HG02588 (cell line): ENCODE measurements around the gene KCNIP1.

Experiments
- ATAC-seq: cut with Tn5 transposase; IDR thresholded peaks from one replicate; pipeline ENCODE4 v1.9.1; 2021; ENCODE audit warnings: mild to moderate bottlenecking, moderate library complexity; ENCODE audit not compliant: unreplicated experiment

KCNIP1 gene

DNA sequence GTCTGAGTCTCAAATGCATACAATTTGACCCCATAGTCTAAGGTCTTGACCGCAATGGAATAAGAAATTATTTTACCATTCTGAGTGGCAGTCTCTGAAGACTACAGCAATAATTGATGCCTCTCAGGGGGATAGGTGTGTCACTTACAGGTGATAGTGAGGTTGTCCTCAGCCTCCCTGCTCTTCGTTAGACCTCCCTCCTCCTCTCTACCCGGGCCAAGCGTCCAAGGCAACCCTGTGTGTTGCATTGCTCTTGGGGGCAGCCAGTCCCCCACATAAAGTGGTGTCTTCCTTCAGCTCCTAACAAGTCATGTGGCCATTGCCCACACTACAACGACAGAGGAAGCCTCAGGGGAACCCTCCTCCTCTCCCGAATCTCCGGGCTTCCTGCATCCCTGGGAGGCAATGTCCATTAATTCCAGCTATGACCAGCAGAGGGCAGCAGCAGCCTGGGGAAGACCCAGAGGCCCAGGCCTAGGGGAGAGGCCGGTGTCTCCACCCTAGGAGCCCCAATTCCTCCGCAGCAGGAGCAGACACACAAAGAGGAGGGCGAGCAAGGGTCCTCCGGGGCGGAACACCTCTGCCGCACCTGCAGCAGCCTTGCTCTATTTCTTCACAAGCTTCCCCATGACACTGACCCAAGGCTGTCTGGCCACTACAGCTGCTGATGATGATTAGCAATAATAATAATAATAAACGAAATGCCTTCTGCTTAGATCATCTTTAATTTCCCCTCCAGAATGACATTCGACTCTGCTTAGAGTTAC lies 134.8 kb downstream of the KCNIP1 start:
- ATAC-seq = peak; percentile 63

DNA sequence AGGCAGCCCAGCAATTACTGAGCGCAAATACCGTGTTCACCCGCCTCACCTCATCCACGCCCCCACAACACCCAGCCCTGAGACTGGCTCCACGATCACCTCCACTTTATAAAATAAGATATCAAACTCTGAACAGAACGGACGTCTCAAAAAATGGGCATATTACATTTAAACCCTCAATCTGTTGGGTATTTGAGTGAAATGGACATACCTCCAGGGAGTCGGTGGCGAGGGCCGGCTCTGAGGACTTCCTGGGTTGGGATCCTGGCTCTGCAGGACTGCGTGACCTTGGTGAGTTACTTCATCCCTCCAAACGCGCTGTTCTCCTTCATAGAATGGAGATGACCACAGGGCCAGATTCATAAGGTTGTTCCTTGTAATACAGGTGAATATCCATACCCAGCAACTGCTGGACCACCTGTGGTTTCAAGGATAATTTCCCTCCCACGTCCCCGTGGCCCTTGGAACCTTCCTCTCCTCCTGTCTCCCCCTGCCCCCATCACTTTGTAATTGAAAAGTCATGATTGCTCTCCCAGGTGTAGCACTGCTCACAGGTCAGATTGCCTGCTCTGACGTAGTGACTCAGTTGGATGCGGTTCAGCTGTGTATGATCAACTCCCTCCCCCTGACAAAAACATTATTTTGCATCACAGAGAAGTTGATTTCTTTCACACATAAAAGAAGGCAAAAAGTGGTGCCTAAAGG lies 135.6 kb downstream of the KCNIP1 start:
- no peak for ATAC-seq

DNA sequence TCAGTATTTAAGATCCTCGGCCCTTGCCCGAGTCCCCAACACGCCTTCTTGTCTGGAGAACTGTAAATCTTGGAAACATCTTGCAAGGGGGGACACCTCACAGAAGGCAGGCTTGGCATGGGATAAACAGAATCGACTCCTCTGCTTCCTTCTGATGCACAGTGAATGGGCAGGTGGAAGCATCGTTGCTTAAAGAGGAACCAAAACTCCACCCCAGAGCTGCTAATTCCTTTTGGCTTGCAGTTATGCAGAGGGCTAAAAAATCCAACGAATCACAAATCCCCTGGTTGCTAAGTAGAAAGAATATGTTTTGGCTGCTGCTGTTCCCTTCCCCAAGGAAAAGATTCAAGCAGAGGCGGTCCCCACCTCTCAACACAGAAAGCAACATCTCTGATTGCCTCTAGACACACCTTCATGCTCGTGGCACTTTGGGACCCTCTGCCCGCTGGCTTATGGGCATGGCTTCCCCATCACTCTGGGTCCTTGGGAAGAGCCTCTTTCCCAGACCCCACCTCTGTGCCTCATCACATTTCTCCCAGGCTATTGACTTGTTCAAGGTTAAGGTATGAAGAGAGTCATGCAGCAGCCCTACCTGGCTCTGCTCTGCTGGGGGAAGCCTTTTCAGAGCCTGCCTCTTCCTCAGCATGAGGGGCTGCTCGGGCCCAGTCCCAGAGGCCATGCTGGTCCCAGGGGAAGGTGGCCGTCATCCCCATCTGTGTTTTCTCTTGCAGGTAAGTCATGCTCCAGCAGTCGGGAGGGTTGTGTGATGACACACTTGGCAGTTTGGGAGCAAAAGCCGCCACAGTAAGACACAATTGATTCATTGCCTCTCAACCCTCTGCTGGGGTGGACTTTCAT lies 137.1 kb downstream of the KCNIP1 start:
- no peak for ATAC-seq

DNA sequence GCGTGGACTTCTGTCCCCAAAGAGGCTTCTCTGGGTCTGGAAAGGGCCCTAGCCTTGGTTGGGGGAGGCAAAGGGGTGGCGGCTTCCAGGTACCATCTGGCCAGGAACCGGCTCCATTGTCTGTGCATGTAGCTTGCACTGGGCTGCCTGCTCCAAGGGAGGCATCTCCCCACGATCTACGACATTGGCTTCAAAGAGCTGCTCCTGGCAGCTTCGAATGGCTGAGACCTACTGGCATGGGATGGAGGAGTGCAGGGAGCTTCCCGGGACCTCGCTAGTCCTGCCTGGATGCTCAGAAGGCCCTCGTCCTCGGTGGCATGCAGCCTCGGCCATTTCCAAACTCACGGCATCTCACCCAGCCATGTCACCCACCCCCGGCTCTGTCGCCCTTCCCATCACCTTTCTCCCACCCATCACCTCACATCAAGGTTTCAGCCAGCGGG lies 137.8 kb downstream of the KCNIP1 start:
- no peak for ATAC-seq

DNA sequence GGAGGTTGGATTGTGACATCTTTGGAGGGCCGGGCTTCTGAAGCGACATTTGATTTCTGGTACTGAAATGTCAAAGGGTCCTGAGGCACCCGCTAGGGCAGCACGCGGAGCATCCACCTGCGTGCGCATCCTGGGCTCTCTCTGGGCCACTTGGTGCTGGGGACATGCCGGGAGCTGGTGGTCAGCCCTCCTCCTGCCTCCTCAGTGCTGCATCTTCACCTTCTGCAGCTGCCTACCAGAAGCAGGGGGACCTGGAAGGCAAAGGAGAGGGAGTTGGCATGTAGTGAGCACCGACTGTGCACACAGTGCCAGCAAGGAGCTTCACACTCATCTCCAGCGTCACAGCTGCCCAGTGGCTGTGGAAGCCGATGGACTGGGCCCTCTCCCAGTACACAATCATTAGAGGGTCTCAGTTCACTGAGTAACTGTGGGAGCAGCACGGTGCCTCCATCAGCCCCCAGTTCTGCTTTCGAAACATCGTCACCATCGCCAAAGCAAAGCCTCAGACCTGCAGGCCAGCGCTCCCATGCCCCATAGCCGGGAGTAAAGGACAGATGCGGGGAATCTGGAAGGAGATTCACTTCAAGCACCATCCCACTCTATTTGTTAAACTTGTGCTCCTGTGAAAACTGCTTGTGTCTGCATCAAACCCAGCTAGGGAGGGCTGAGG lies 138.4 kb downstream of the KCNIP1 start:
- ATAC-seq = no peak

DNA sequence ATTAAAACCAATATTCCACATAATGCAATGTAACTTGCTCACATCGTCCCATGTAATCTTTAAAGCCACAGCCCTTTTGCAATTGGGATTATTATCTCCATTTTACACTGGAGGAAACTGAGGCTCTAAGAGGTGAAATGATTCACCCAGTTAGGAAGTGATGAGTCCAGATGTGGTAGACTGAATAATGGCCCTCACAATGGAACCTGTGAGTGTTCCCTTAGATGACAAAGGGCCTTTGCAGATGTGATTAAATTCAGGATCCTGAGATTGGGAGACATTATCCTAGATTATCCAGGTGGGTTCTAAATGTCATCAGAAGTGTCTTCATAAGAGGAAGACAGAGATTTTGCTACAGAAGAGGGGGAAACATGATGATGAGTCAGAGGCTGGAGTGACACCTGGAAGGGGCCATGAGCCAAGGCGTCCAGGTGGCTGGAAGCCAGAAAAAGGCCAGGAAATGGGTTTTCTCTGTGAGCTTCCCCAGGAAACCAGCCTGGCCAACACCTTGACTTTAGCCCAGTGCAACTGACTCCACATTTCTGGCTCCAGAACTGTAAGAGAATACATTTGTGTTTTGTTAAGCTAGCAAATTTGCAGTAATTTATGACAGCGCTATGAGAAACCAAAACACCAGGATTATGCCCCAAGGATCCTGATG lies 139.1 kb downstream of the KCNIP1 start:
- no peak for ATAC-seq

DNA sequence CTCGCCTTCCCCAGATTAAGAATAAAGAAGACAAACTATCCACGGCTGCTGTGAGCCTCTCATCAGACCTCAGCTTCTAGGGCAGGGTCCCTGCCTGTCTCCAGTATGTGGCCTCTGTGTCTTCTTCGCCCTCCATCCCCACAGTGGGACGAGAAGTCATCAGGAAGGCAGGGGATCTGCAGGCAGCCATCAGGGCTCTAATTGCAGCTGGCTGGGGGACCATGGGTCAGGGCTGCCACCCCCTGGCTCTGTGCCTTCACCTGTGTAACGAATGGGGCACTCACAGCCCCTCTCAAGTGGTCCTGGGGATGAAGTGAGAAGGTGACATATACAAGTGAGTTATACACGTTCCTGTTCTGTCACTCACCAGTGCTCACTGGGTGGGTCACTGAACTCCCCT lies 139.8 kb downstream of the KCNIP1 start:
- no peak for ATAC-seq

DNA sequence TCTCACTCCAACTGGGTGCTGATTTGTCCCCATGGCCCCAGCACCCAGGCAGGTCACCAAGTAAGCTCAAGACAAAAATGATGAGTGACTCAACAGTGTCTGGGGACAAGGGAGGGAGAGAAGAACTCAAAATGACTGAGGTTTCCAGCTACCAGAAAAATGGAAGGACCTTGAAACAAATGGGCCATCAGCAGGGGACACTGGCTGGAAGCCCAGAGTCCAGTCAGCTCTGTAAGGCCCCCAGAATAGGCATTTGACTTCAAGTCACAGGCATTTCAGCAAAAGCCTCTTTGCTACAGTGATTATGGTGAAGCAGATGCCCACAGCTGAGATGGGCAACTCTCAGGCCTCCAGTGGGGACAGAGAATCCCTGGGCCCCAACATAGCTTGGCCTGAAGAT lies 140.7 kb downstream of the KCNIP1 start:
- no peak for ATAC-seq

DNA sequence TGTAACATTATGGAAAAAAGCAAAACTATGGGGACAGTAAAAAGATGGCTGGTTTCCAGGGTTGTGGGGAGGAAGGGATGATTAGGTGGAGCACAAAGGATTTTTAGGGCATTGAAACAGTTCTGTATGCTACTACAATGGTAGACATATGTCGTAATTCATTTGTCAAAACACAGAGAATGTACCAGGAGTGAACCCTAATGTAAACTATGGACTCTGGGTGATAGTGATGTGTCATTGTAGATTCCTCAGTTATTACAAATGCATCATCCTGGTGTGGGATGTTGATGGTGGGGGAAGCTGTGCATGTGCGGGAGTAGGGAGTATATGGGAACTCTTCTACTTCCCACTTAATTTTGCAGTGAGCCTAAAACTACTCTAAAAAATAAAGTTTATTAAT lies 144.7 kb downstream of the KCNIP1 start:
- no peak for ATAC-seq

DNA sequence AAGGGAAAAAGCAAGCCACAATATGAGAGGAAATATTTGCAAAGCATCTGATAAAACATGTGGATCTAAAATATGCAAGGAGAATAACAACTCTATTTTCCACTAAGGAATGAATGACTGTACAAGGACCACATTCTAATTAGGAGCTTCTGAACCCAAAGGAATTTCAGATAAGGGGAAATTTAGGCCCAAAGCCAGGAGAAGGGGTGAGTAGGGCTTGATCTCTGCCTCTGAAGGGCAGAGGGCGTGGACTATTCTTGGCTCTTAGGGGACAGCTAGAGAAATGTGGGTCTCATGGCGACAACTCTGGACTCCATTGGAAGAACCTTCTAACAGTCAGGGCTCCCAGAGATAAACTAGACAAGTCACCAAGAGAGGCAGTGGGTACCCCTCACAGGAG lies 147.0 kb downstream of the KCNIP1 start:
- no peak for ATAC-seq

DNA sequence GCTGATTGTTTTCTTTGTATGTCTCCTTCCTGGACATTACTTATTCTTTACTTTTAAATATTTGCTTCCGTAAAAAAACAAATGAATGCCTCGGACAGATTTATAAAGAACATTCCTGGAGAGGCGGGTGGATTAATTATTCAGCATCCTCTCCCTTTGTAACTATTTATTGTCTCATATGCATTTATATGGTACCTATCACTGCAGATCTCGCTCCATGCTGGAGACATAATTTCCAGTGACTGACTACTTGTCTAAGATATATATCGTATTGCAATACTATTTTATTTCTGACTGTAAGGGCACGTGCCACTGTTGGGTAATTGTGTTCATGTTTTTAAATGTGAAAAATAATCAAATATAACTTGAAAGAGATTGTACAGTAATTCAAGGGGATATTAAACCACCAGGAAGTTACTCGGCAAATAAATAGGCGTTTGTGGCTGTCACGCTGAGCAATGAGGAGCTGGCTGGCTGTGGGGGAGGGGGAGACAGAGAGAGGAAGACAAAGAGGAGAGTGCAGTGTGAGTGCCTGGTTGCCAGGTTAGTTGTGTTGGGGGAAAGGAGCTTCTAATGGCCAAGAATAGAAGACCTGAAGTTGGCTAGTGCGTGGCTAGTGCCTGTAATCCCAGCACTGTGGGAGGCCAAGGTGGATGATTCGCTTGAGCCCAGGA lies 147.9 kb downstream of the KCNIP1 start:
- no peak for ATAC-seq

DNA sequence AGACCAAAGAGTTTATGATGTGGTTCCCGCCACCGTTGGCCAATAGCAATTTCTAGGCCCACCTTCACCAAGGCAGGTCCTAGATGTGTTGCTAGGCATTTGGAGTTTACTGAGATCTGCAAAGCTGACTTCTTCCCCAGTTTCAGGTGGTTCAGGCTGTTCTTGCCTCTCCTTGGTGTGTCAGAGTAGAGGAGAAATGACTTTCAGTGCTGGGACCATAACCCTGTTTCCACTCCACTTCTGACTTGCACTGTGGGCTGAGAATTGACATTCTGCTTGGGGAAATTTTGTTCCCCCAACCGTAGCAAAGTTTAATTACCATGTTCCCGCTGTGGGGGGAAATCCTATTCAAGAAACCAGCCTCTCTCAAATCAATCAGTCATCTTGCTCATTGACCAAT lies 151.7 kb downstream of the KCNIP1 start:
- no peak for ATAC-seq

DNA sequence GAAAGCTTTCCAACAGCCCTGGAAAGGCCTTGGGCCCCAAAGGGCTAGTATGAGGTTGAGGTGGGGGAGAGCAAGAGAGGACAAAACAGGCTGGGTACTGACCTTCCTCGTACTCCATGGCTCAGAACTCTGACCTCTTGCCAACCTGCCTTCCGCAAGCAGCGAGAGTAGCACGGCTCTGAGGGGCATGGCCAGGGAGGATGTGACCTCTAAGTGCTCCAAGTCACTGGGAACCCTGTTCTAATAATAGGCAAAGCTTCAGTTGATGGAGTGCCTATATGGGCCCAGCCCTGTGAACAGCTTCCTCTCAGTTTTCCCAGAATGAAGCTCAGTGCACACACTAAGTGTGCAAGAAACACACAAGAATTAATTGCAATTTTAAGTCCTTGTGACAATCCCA lies 152.1 kb downstream of the KCNIP1 start:
- ATAC-seq = no peak

DNA sequence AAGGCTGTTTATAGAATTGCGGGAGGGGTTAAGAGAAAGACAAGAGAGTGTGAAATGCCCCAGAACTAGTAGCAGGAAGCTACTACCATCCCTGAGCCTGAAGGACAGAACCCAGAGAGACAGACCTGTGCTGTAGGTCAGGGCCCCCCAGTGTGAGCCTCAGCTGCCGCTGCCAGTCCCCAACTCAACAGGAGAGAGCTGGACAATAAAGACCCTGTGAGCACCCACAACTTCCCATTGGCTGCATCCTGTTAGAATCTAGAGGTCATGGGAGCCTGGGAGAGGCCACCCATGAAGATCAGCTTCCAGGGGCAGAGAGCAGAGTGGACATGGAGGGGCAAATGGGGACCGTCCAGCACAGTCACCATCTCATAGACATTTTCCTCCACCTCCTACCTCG lies 152.5 kb downstream of the KCNIP1 start:
- no peak for ATAC-seq

DNA sequence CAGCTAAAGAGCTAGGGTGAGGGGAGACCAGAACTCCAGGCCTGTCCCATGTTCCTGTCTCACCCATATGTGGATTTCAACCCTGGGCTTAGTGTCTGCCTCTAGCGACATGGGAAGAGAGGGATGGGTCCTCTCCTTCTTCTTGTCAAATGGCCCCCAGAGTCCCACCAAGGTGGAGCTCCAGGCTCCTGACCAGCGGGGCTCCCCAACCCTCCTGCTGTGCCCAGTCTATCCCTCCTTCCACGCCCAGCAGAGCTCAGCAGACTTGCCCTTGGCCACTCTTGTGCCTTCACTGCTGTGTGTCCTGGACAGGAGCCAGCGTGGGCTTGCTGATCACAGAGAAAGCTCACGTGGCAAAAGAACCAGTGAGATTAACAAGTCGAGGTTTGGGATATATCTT lies 156.7 kb downstream of the KCNIP1 start:
- no peak for ATAC-seq

DNA sequence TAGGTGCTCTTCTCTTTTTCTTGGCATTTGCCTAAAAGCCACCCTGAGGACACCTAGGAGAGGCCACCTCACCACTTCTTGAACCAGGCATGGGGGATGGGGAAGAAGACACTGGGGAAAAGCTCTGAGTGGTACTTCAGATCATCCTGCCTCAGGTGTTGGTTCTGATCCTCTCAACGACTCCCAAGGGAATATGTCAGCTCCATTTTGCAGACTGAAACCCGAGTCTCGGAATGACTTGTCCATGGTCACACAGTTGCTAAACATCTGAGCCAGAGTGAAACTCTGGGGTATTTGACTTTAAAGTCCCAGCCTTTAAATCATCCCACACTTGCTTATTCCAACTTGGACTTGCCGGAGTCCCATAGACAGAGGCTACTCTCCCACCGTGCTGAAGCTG lies 159.1 kb downstream of the KCNIP1 start:
- ATAC-seq = peak; percentile 77

DNA sequence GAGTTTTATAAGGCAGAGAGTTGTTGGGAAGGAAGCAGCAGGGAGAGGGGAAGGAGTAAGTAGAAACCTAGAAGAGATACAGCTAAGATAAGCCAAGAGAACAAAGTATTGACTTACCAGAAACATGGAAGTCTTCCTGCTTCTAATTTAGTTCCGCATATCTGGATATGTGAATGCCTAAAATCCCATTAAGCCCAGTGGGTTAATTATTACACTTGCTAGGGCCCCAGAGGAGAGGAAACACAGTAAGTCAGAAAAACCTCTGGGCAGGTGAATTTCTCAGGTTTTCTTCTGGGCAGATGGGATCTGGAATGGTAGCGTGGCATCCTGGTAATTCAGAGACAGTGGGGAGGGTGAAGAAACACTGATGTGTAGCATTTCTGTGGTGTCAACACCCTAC lies 175.0 kb downstream of the KCNIP1 start:
- ATAC-seq = no peak

DNA sequence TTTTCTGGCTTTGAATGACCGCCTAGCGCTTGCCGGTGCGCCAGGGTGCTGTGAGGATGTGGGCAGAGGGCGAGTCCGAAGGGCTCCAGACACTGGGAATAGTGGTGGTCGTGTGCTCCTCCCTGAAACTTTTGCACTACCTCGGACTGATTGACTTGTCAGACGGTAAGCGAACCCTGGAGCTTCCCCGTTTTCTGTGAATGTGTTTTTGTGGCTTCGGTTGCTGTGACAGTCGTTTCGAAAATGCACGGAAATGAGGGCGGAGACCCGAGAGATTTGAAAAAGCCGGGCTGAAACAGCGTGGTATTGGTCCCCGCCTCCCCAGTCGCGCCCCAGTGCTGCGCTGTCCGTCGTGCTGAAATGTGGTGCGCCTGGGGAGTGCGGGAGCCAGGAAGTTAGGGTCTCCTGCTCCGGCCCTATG lies 177.2 kb downstream of the KCNIP1 start:
- peak; percentile 45 for ATAC-seq

DNA sequence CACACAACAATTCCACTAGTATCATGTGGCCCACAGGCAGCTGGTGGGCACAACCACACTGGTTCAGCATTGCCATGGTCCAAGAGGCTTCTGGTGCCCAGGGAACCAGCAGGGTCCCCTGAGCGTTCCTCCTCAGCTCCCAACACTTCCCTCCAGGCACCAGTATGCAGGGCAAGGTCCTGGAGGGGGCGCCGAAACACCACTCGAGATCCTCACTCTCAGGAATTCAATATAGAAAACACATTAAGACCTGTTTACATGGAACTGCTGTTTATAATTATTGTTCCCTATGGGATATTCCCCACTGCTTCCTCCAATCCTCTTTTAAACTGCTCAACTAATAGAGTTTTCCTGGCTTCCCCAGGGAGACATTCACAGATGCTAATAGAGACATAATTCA lies 187.8 kb downstream of the KCNIP1 start:
- ATAC-seq = no peak

DNA sequence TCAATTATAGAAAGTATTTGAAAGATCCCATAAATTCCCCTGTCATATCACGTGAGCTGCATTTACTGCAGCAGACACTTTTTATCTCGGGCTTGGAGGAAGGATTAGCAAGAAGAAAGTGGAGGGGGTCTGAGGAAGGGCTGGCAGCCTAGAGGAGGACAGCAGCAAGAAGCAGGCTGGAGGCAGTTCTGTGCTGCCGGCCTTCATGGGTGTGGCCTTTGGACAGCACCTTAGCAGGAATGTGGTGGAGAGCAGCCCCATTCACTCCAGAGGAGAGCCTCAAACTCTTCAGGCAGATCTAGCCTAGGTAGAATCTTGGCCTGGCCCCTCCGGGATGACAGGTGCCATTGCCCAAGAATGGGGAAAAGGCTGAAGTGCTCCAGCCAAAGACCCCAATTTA lies 189.9 kb downstream of the KCNIP1 start:
- ATAC-seq = no peak
